HFF-Myc (cell line): Measurements from ENCODE around the gene TULP4.
A peak's percentile ranks its signal among the peaks of the same experiment; 100 is the strongest.
"Not testable (repeated sequence)": the region's sequence is repeated elsewhere in the genome, so short reads cannot be mapped to it uniquely, and the experiment has no call there.

Source experiments
- DNase-seq: peaks from one replicate; pipeline ENCODE4 v3.0.0-alpha.2; 2011; ENCODE audit warnings: low read depth; ENCODE audit errors: extremely low read depth
- H3K4me3 ChIP-seq: replicated peaks from 2 replicates; pipeline ENCODE4 v1.5.1; 2011; ENCODE audit warnings: low read depth, mild to moderate bottlenecking, control low read depth, low read length
- CTCF ChIP-seq: IDR thresholded peaks from 2 replicates; pipeline ENCODE4 v1.5.1; 2012; ENCODE audit warnings: mild to moderate bottlenecking, low read depth, low read length, control low read depth; ENCODE audit errors: missing control alignments

The TULP4 gene

GRCh38 chr6:158552796-158553138 lies 240.5 kb downstream of the TULP4 start:
- TF ChIP-seq CTCF: no peak
- H3K4me3 ChIP-seq: no peak overlapping the region
- no peak for DNase-seq

- no peak for DNase-seq
- TF ChIP-seq CTCF: no peak
- no peak overlapping the region for H3K4me3 ChIP-seq
Observed at GRCh38 chr6:158554611-158555361, 242.5 kb downstream of the TULP4 start.

GRCh38 chr6:158556113-158556512 lies 243.8 kb downstream of the TULP4 start:
- no peak for DNase-seq
- no peak overlapping the region for H3K4me3 ChIP-seq
- TF ChIP-seq CTCF: no peak

GRCh38 chr6:158557110-158557509 lies 244.8 kb downstream of the TULP4 start:
- DNase-seq, H3K4me3 ChIP-seq: not testable (repeated sequence)

GRCh38 chr6:158557927-158558326 lies 245.7 kb downstream of the TULP4 start:
- no peak overlapping the region for H3K4me3 ChIP-seq
- TF ChIP-seq CTCF: no peak

GRCh38 chr6:158558415-158559306 lies 246.4 kb downstream of the TULP4 start:
- no peak overlapping the region for H3K4me3 ChIP-seq
- DNase-seq: no peak
- no peak for TF ChIP-seq CTCF

More at GRCh38 chr6:158557927-158558326, 245.7 kb downstream of the TULP4 start:
- DNase-seq: no peak

GRCh38 chr6:158559338-158559894 lies 247.2 kb downstream of the TULP4 start:
- DNase-seq: no peak
- TF ChIP-seq CTCF: no peak
- H3K4me3 ChIP-seq: peak overlapping the region; percentile 61
